AG09309 (cell line): Measurements from ENCODE around the gene UQCC2.

Experiments used
- DNase-seq: peaks from one replicate; pipeline ENCODE4 v3.0.0-alpha.2; 2010; ENCODE audit warnings: low read depth
- H3K4me3 ChIP-seq: 2 replicates; pipeline ENCODE4 v1.5.1; 2011; ENCODE audit warnings: mild to moderate bottlenecking, low read depth, low read length, moderate library complexity; ENCODE audit not compliant: control insufficient read depth
- CTCF ChIP-seq: IDR thresholded peaks from 2 replicates; pipeline ENCODE4 v1.5.1; 2011; ENCODE audit warnings: mild to moderate bottlenecking, low read depth, low read length, inconsistent platforms; ENCODE audit not compliant: insufficient read depth, control insufficient read depth; ENCODE audit errors: missing control alignments

Gene UQCC2

GRCh38 chr6:33726696-33727095, 15.2 kb upstream of the UQCC2 start:
- DNase-seq, result no peak
- H3K4me3 ChIP-seq, result no peak overlapping the region
- TF ChIP-seq CTCF, result no peak

GRCh38 chr6:33725891-33726673, 14.6 kb upstream of the UQCC2 start:
- no peak for DNase-seq
- H3K4me3 ChIP-seq, result no peak overlapping the region
- no peak for TF ChIP-seq CTCF

- no peak for DNase-seq
- no peak for TF ChIP-seq CTCF
- no peak overlapping the region for H3K4me3 ChIP-seq
These were observed 13.7 kb upstream of the UQCC2 start for GRCh38 chr6:33725222-33725621.

GRCh38 chr6:33724102-33725023, 12.9 kb upstream of the UQCC2 start:
- DNase-seq, result no peak
- H3K4me3 ChIP-seq, result no peak overlapping the region
- TF ChIP-seq CTCF, result no peak

GRCh38 chr6:33723371-33724085, 12.0 kb upstream of the UQCC2 start:
- no peak for DNase-seq
- H3K4me3 ChIP-seq, result no peak overlapping the region
- no peak for TF ChIP-seq CTCF

- no peak for TF ChIP-seq CTCF
- H3K4me3 ChIP-seq, result no peak overlapping the region
- DNase-seq, result no peak
These were observed 10.7 kb upstream of the UQCC2 start for GRCh38 chr6:33722103-33722623.
